ENCODE measurements around the gene PLK5.
A peak's percentile ranks its signal among the peaks of the same experiment; 100 is the strongest.

GRCh38 chr19:1512671-1513498 lies 11.0 kb upstream of the PLK5 start, which contains the start of gene ADAMTSL5:
- TF ChIP-seq CTCF (IDR thresholded peaks at IDR 0.05) (peak in 3 of 6 experiments; percentile 52 to 71 (median 53)), POLR2A (IDR thresholded peaks at IDR 0.05) (peak; percentile 68 to 77)
